Colonic mucosa (tissue), 4 donors: ENCODE results near the gene FAM151B. TPM values are rescaled to one million over a fixed set of nuclear protein-coding genes. Genes with fewer than 3 reads are reported as not detected.

Experiments
- DNase-seq: peaks from one replicate; pipeline ENCODE4 v3.0.0-alpha.2; 2020
- H3K27ac ChIP-seq: fragments of 200-600 bp; one replicate; pipeline ENCODE4 v1.8.0; 2021
- H3K27me3 ChIP-seq: fragments of 200-600 bp; one replicate; pipeline ENCODE4 v1.8.0; 2021
- H3K36me3 ChIP-seq: fragments of 200-600 bp; one replicate; pipeline ENCODE4 v1.8.0; 2021
- H3K4me1 ChIP-seq: fragments of 200-600 bp; one replicate; pipeline ENCODE4 v1.8.0; 2021; ENCODE audit warnings: mild to moderate bottlenecking
- H3K4me3 ChIP-seq: fragments of 200-600 bp; one replicate; pipeline ENCODE4 v1.8.0; 2021
- H3K9ac ChIP-seq, 2 donors: one replicate each; pipeline ENCODE4 v1.7.0; 2013; ENCODE audit warnings: control low read depth in 2 of 2, low read depth in 2 of 2, low read length in 2 of 2
- H3K9me3 ChIP-seq: fragments of 200-600 bp; one replicate; pipeline ENCODE4 v1.8.0; 2021
- CTCF ChIP-seq: fragments of 200-600 bp; IDR thresholded peaks from one replicate; pipeline ENCODE4 v1.8.0; 2022; ENCODE audit warnings: antibody characterized with exemption, mild to moderate bottlenecking
- intact Hi-C: fragments of 100-400 bp; cut with DNase I; formaldehyde crosslinking; loops from one replicate; pipeline ENCODE4 v1.14.1; 2022
- total RNA-seq, 2 donors: library from RNA; stranded (reverse); fragmentation: NEBNext Ultra II Directional in 1 of 2; extraction: Animal tissue kit (Norgen Biotek cat#: 25700) in 1 of 2; gene quantifications; one replicate each; pipeline ENCODE4 v1.2.1, GENCODE V29; 2021
- donor health status: healthy.
- donor health status: DM: no; HTN: no; CAD: no.
- donor health status: DM: no; HTN: no; CAD: no.

The FAM151B gene
- total RNA-seq, 2 donors from 2014 or later = 1.4 to 2.4 TPM

DNA sequence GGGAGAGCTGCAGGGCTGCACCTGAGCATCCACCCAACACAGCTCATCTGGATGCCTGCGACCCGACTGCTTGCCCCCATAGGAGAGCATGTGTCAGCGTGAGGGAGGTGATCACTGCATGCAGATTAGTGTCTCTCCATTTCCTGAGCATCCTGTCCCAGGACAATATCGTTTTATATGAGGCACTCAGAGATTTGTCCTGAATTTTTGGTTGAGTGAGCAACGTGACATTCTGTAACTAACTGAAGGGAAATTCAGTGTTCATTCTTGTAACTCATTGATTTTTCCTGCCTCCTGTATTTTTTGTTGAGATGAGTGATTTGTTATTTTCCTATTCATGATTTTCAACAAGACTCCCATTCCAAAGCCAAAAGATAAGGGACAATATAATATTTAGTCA lies 102.9 kb downstream of the FAM151B start:
- intact Hi-C loops = no loop called here

GRCh38 chr5:80591352-80591751 lies 103.5 kb downstream of the FAM151B start:
- H3K36me3 ChIP-seq = no peaks in the 10 kb centered on the region
- no peak for TF ChIP-seq CTCF
- no peak overlapping the region for H3K4me3 ChIP-seq
- H3K27me3 ChIP-seq = no peaks in the 10 kb centered on the region
- H3K27ac ChIP-seq = no peak overlapping the region
- H3K4me1 ChIP-seq = no peaks in the 10 kb centered on the region
- H3K9ac ChIP-seq = no peak overlapping the region
- DNase-seq = no peak
- no peaks in the 10 kb centered on the region for H3K9me3 ChIP-seq
- intact Hi-C loops = no loop called here

More for the DNA sequence above, 102.9 kb downstream of the FAM151B start:
- Histone ChIP-seq H3K9ac (no peak overlapping the region), H3K27ac (no peak overlapping the region), H3K36me3 (no peaks in the 10 kb centered on the region), H3K4me1 (no peaks in the 10 kb centered on the region), H3K9me3 (no peaks in the 10 kb centered on the region), H3K27me3 (no peaks in the 10 kb centered on the region), H3K4me3 (no peak overlapping the region)
- no peak for TF ChIP-seq CTCF
- DNase-seq = no peak

DNA sequence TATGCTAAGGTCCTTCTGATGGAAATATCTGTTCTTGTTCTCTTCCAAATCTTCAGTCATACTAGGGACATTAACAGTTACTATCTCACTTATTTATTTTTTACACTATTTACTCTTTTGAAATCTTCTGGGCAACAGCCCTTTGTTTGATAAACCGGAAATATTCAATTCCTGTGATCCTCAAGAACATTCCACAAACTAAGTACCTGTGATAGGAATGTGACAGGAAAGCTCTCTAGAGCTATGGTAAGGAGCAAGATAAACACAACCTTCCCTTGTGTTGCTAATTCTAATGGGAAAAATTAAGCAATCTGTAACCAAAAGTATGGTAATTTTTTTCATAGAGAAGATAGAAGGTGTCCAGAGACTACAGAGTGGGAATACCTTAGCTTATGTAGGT lies 104.2 kb downstream of the FAM151B start:
- no peak for TF ChIP-seq CTCF
- no peak overlapping the region for H3K9ac ChIP-seq
- DNase-seq = no peak
- H3K27me3 ChIP-seq = no peaks in the 10 kb centered on the region
- no peaks in the 10 kb centered on the region for H3K4me1 ChIP-seq
- intact Hi-C loops = no loop called here
- H3K27ac ChIP-seq = no peak overlapping the region
- no peak overlapping the region for H3K4me3 ChIP-seq
- no peaks in the 10 kb centered on the region for H3K9me3 ChIP-seq
- no peaks in the 10 kb centered on the region for H3K36me3 ChIP-seq

Other genes with a start within 250 kb of the FAM151B start
- gene SERINC5, start 232.1 kb upstream of the FAM151B start, total RNA-seq = 100 to 1,000 TPM; 138 to 141 TPM
- gene SPZ1, start 168.1 kb upstream of the FAM151B start, total RNA-seq = not detected
- 10 to 100 TPM; 22.3 to 26.5 TPM for gene ZFYVE16, start 80.0 kb upstream of the FAM151B start, total RNA-seq
- not detected for gene ANKRD34B, start 82.2 kb downstream of the FAM151B start, total RNA-seq
- gene MSH3, start 166.6 kb downstream of the FAM151B start, total RNA-seq = 10 to 100 TPM; 15.1 to 16.3 TPM
- 10 to 100 TPM; 26.5 to 77.7 TPM for gene DHFR, start 166.9 kb downstream of the FAM151B start, total RNA-seq